Fibroblast of upper back skin (primary cell): ENCODE measurements around the gene TRAFD1.
"Not testable (repeated sequence)": the region's sequence is repeated elsewhere in the genome, so short reads cannot be mapped to it uniquely, and the experiment has no call there.

ENCODE experiments used
- DNase-seq: peaks from one replicate; pipeline ENCODE4 v3.0.0-alpha.2; 2013

Gene TRAFD1, protein sequence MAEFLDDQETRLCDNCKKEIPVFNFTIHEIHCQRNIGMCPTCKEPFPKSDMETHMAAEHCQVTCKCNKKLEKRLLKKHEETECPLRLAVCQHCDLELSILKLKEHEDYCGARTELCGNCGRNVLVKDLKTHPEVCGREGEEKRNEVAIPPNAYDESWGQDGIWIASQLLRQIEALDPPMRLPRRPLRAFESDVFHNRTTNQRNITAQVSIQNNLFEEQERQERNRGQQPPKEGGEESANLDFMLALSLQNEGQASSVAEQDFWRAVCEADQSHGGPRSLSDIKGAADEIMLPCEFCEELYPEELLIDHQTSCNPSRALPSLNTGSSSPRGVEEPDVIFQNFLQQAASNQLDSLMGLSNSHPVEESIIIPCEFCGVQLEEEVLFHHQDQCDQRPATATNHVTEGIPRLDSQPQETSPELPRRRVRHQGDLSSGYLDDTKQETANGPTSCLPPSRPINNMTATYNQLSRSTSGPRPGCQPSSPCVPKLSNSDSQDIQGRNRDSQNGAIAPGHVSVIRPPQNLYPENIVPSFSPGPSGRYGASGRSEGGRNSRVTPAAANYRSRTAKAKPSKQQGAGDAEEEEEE

DNA sequence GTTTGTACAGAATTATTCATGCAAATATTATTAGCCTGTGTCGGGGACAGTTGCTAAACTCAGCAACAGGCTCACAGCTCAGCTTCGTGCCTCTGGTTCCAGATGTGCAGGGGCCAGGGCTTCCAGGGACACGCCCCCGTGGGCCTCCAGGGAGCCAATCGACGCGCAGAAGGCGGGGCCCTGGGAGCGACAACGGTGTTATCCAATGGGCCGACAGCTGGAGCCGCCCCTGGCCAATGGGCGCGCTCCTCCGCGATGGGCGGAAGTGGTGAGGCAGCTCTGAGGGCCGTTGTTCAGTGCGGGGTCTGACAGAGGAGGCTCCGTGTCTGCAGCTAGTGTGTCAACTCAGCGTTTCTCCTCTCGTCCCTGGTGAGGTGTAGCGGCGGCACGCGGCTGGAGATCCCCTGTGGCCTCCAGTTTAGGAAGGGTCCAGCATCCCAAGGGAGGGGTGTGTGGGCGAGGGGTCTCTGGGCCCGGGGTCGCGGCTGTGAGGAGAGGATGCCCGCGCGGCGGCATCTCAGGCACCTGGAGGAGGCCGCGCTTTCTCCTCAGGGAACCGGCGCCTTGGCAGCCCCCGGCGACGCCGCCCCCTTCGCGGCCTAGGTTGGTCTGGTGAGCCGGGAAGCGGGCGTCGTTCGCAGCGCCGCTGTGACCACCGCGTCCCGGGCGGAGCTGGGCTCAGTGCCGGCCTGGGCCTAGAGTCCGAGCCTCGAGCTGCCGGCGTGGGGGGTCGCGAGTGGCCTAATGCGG, at the start of gene TRAFD1:
TSS of gene TRAFD1 (plus strand) at position 311 of the 750 bp plus-strand sequence. CDS start 4,963 bp downstream, outside the sequence.
- DNase-seq, result peak; percentile 95

DNA sequence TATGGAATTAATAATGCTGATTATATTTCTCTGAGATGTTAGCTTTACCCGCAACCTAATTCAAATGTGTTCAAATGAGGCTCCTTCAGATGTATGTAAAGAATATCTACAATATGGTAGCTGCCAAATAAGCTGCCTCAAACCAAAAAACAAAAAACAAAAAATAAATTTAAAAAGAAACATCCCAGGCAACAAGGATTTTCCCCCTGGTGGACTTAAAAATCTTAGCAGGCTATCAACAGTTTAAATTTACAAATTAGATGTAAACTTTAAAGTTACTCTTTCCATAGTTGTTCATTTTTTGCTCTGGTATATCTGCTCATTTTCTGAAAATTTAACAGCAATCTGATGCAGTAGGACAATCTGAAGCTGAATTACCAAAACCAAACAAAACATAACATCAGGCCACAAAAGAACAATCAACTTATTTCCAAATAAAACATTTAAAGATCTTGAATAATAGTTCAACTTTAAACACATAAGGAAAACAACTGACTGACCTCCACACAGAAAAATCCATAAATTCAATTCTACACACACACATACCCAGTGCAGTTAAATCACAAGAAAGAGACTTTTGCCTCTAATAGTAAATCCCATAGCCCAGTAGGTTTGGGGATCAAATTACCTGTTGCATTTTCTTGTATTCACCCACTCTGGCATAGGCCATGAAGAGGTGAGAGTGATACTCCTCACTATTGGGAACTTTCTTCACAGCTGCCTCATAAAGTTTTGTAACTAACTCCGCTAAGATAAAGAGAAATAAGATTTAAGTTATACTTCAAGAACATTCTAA, 38.1 kb upstream of the TRAFD1 start:
- DNase-seq, result no peak

DNA sequence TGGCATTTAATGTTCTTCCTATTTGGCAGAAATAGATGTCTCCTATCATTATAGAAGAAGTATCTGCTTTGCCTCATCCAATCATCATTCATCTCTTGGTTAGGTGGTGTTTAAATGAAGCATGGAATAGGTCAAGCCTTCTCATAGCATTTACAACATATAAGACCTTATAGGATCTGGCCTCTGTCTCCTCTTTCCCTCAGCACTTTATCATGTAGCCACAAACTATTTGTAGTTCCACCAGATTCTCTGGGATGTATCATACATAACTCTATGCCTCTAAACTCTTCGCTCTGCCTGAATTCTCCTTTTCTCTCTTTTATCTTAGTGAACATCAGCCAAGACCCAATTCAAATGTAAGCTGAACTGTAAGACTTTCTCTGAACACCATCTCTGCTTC, 37.5 kb upstream of the TRAFD1 start:
- DNase-seq, result no peak

DNA sequence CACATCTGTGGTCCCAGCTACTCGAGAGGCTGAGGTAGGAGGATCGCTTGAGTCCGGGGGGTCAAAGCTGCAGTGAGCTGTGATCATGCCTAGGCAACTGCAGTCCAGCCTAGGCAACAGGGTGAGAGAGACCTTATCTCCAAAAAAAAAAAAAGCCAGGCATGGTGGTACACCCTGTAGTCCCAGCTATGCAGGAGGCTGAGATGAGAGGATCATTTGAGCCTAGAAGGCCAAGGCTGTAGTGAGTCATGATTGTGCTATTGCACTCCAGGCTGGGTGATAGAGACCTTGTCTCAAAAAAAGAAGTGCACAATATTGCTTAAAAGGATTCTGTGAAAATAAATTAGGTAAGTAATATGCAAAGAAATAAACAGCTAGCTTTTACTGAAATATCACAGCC, 33.8 kb upstream of the TRAFD1 start:
- DNase-seq, result no peak

DNA sequence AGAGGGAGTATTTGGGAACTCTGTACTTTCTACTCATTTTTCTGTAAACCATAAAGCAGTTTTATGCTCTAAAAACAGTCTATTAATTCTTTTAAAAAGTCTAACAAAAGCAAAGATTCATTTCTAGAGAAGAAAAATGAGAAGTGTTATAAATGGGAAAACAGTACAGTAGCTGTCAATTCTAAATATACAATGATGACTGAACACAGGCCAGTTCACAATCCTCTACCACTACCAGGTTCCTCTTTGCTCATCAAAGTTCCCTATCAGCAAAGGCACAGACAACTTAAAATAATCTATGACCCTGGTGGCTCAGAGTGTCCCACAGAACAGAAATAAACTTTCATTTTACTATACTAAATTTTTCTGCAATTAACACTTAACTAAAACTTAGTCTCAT, 29.3 kb upstream of the TRAFD1 start:
- DNase-seq, result no peak

DNA sequence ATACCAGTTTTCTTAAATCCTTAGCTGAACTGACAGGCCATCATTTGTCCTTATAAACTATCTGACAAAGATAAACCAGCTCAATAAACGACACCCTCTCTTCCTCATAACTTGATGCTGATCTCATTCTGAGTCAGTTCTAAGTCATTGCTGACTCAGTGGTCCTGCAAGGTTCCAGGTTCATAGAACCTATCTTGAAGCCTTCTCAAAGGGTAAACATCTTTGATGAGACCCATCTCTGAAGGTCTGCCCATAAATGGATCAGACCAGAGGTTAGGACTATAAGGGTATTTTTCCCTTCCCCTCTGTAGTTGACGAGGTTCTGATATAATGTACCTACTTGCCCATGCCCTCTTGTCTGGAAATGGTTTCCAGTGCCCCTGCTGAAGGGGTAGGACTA, 28.7 kb upstream of the TRAFD1 start:
- DNase-seq, result peak; percentile 54

DNA sequence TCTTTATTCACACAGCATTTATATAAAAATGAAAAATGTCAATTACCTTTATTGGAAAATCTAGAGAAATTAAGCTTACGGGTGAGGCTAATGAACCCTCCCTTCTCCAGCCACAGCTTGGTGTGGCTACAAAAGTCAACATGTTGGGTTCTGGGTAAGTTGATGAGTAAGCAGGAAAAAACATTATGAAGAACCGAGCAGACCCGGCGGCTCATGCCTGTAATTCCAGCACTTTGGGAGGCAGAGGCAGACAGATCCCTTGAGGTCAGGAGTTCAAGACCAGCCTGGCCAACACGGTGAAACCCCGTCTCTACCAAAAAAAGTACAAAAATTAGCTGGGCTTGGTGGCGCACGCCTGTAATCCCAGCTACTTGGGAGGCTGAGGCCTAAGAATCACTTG, 27.7 kb upstream of the TRAFD1 start:
- DNase-seq, result no peak

DNA sequence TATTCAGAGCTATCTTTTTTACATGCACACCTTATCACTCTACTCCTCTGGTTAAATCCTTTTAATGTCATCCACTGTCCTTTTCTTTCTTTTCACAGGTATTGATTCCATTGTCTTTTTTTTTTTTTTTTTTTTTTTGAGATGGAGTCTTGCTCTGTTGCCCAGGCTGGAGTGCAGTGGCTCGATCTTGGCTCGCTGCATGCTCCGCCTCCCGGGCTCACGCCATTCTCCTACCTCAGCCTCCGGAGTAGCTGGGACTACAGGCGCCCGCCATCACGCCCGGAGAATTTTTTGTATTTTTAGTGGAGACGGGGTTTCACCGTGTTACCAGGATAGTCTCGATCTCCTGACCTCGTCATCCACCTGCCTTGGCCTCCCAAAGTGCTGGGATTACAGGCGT, 24.9 kb upstream of the TRAFD1 start:
- not testable (repeated sequence) for DNase-seq

DNA sequence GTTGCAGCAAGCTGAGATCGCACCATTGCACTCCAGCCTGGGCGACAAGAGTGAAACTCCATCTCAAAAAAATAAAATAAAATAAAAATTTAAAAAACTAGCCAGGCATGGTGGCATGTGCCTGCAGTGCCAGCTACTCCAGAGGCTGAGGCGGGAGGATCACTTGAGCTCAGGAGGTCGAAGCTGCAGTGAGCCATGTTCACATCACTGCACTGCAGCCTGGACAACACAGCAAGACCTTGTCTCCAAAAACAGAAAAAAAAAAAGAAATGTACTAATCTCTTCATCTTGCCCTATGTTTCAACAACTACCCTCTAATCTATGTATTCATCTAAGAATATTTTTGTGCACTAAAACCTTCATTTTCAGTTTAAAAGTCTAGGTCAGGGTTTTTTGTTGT, 23.2 kb upstream of the TRAFD1 start:
- DNase-seq, result no peak

DNA sequence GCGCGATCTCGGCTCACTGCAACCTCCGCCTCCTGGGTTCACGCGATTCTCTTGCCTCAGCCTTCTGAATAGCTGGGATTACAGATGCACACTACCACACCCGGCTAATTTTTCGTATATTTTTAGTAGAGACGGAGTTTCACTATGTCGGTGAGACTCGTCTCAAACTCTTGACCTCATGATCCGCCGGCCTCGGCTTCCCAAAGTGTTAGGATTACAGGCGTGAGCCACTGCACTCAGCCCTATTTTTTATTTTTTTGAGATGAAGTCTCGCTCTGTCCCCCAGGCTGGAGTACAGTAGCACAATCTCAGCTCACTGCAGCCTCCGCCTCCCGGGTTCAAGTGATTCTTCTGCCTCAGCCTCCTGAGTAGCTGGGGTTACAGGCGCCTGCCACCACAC, 22.6 kb upstream of the TRAFD1 start:
- not testable (repeated sequence) for DNase-seq

DNA sequence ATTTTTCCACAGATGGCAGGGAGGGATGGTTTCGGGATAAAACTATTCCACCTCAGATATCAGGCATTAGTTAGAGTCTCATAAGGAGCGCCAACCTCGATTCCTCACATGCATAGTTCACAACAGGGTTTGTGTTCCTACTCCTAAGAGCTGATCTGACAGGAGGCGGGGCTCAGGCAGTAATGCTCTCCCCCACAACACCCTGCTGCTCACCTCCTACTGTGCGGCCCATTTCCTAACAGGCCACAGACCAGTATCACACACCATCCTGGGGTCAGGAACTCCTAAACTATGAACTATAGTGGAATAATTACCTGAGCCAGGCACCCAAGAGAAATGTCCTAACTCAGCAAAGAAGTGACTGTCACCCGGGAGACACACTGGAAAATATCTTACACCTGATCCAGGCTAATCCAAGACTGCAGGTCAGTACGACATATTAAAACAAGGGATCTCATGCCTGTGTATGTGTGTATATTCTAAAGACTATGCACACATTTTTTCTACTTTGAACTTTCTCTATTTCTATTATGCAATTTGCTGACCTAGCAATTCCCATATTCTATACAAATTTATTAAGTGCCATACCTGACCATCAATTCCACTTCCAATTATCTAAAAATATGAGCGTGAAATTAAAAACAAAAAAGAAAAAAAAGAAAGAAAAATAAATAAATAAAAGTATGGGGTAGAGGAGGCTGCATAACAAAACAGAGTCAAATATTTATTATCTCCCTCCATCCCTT, 21.4 kb upstream of the TRAFD1 start:
- DNase-seq, result no peak

DNA sequence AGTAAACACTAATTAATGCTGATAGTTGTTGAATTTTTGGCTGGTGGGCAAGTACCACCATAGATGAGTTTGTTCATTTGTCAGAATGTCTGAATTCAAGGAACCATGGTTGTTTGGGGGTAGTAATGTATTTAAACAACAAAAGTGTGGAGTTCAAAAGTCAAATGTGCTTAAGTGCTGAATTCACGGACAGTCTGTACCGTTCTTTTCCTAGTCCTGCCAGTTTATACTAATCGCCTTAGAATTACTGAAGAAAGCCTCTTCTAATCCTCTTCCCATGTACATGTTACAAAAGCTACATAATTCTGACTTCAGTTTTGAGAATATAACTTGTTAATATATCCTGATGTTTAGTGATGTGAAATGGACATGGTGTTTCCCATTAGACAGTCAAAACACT, 19.5 kb upstream of the TRAFD1 start:
- DNase-seq, result no peak

DNA sequence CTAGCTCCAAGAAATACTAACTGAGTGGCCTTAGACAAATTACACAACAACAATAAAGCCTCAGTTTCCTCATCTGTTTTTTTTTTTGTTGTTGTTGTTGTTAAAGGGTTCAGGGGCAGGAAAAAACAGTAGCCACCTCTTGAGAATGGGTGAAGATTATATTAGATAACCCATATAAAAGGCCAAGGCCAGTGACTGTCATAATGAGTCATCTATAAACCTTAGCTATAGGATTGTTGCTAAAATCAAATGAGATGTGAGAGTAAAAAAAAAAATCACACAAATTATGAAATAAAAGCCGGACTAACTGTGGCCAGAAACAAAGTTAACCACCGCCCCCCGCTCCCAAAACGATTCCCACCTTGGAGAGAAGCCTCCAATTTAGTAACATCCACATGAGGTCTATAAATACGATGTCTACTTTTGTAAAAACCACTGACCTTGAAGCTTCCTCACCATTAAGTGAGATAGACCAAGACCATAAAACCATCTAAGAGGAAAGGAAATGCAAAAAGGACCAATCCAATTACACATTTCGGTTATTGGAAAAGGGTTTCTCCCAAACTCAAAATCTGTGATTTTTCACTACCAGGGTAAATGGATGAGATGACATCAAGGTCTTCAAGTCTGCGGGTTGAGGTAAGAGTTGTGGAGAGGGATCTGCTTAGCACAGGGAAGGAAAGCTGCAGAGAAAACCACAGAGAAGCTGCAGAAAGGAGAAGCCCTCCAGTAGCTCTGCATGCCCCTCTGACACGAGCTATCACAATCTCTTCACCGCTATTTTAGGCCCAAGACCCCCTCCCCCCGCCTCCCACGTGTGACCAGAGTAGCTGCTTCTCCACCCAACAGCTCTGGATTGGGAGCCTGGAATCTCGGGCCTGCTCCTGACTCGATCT, 17.8 kb upstream of the TRAFD1 start:
- DNase-seq, result no peak

DNA sequence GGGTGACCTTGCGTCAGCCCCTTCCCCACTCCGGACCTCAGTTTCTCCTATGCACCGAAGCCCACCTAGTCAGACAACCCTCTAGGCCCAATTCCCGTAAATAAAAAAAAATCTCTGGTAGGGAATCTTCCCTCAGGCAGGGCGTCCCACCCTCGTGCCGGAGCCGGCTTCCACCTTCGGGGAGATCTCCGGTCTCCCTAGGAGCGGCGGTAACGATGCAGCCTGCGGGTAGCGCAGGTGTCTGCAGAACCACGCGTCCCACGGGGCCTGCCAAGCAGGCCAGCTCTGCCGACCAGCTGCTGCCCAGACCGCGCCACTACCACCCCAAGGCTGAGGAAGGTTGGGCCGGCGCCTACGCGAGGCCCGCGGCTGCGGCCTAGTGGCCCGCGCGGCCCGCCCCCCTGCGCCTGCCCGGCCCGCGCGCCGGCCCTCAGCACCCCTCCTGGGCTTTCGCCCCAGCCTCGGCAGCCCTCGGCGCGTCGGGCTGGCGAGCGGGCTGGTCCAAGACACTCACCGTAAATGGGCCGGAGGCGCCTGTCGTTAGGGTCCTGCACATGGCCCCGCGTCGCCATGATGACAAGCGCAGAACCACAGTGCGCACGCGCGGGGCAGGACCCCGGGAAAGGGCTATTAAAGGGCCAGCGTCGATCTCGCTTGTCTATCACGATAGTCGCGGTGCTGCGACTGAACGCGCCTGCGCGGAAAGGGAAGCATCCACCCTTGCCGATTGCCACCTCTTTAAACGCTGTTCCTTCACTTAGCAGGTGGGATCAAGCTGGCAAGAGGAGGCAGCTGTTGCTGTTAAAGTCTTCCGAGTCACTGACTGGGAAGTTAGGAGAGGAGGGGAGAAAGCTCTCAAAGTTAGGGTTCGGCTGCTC, 16.9 kb upstream of the TRAFD1 start, which contains the start of gene NAA25:
TSS of gene NAA25 (minus strand) at position 582 of the 878 bp plus-strand sequence. CDS start at position 572, 10 bp downstream.
- DNase-seq, result peak; percentile 87

DNA sequence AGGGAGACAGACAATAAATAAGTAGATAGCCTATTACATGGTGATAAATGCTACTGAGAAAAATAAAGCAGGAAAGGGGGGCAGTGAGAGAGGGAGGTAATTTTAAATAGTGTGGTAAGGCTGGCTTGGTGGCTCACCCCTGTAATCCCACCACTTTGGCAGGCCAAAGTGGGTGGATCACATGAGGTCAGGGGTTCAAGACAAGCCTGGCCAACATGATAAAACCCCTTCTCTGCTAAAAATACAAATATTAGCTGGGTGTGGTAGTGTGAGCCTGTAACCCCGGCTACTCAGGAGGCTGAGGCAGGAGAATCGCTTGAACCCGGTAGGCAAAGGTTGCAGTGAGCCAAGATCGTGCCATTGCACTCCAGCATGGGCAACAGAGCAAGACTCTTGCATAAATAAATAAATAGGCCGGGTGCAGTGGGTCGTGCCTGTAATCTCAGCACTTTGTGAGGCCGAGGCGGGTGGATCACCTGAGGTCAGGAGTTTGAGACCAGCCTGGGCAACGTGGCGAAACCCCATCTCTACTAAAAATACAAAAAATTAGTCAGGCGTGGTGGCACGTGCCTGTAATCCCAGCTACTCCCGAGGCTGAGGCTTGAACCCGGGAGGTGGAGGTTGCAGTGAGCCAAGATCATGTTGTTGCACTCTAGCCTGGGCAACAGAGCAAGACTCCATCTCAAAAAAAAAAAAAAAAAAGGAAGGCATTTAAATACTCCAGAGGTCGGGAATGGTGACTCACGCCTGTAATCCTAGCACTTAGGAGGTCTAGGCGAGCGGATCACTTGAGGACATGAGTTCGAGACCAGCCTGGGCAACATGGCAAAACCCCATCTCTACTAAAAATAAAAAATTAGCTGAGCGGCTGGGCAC, 14.3 kb upstream of the TRAFD1 start:
- not testable (repeated sequence) for DNase-seq

DNA sequence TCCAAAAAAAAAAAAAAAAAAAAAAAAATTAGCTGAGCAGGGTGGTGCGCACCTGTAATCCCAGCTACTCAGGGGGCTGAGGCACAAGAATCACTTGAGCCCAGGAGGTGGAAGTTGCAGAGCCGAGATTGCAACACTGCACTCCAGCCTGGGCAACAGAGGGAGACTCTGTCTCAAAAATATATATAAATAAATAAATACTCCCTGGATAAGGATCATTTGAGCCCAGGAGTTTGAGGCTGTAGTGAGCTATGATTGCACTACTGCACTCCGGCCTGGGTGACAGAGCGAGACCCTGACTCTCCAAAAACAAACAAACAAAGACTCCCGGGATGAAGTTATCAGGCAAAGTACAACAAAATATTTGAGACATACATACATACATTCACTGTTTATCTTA, 13.4 kb upstream of the TRAFD1 start:
- DNase-seq, result no peak

DNA sequence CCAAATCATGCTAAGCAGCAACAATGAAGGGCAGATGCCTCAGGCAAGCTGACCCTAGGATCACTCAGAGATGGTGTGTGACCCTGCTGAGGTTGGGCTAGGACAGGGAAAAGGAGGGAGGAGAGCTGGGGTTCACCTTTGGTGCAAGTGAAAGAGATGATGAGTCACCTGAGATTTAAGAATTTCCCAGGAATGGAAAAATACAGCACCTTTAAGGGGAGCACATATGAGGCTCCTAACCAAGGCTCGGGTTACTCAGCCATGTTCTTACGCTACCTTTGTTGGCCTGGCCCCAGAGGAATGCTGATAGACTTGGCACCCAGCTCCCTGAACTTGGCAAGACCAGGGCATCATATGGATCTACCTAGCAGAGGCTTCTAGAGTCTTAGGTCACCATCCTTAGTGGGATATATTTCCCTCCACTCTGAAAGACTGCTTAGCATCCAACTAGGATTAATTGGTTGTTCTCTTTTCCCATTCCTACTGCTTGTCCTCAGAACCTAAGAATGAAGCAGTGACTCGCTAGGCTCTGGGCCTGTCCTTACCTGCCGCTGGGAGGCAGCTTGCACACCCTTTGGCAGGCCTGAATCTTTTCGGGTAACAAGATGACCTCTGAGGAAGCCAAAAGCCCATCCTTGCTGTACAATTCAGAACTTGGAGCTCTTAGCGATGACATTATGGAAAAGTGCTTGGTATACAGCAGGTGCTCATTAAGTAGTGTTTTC, 12.8 kb upstream of the TRAFD1 start:
- no peak for DNase-seq
